ENCODE results near the gene ARSK.

Gene ARSK

DNA sequence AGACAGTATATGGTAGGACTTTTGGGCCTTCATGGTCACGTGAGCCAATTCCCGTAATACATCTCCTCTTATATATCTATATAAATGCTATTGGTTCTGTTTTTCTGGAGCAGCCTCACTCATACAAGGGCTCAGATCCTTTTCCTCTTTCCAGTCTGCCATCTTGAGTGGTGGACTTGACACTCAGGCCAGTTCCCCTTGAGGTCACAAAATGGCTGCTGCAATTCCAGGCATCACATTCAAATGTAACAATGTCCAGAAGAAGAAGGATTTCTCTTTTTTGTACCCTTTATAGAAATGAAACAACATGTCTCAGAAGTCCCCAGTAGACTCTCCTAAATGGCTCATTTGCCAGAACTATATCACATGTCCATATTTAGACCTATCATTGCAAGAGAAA is 69.5 kb downstream of the ARSK start:
- no peak overlapping the region for H3K4me3 ChIP-seq (ENCODE audit: low read depth, low read length)
- TF ChIP-seq, protein P1, sequence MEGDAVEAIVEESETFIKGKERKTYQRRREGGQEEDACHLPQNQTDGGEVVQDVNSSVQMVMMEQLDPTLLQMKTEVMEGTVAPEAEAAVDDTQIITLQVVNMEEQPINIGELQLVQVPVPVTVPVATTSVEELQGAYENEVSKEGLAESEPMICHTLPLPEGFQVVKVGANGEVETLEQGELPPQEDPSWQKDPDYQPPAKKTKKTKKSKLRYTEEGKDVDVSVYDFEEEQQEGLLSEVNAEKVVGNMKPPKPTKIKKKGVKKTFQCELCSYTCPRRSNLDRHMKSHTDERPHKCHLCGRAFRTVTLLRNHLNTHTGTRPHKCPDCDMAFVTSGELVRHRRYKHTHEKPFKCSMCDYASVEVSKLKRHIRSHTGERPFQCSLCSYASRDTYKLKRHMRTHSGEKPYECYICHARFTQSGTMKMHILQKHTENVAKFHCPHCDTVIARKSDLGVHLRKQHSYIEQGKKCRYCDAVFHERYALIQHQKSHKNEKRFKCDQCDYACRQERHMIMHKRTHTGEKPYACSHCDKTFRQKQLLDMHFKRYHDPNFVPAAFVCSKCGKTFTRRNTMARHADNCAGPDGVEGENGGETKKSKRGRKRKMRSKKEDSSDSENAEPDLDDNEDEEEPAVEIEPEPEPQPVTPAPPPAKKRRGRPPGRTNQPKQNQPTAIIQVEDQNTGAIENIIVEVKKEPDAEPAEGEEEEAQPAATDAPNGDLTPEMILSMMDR (IDR thresholded peaks at IDR 0.05; ENCODE audit: borderline replicate concordance, insufficient read depth, low read depth, low read length) = no peak

DNA sequence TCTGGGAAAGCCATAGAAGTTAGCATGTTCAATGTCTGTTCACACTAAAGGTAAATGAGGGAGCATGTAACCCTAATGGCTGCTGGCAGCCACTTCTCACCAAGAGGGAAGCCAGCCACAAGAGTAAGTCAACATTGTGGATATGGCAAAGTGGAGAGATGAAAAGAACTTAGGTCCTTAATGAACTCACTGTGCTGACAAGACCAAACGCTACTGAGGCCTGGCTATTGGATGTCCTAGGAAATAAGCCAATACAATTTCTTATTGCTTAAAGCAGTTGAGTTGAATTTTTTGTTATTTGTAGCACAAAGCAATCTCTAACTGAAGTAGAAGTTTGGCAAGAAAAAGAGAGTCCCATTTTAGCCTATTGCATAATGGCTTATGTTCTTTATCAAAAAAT is 71.8 kb downstream of the ARSK start:
- TF ChIP-seq, protein P1 (IDR thresholded peaks at IDR 0.05; ENCODE audit: borderline replicate concordance, insufficient read depth, low read depth, low read length) = no peak
- H3K4me3 ChIP-seq (ENCODE audit: low read depth, low read length) = no peak overlapping the region

DNA sequence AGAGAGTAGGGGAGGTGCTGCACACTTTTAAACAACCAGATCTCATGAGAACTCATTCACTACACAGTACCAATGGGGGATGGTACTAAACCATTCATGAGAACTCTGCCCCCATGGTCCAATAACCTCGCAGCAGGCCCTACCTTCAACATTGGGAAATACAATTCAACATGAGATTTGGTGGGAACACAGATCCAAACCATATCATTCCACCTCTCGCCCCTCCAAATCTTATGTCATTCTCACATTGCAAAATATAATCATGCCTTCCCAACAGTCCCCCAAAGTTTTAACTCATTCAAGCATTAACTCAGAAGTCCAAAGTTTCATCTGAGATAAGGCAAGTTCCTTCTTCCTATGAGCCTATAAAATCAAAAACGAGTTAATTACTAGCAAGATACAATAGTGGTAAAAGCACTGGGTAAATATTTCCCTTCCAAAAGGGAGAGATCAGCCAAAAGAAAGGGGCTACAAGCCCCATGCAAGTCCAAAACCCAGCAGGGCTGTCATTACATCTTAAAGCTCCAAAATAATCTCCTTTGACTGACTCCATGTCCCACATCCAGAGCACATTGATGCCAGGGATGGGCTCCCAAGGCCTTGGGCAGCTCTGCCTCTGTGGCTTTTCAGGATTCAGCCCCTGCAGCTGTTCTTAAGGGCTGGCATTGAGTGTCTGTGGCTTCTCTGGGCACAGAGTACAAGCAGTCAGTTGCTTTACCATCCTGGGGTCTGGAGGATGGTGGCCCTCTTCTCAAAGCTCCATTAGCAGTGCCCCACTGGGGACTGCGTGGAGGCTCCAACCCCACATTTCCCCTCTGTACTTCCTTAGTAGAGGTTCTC is 73.3 kb downstream of the ARSK start:
- TF ChIP-seq, protein P1 (IDR thresholded peaks at IDR 0.05; ENCODE audit: borderline replicate concordance, insufficient read depth, low read depth, low read length) = no peak
- no peak overlapping the region for H3K4me3 ChIP-seq (ENCODE audit: low read depth, low read length)

DNA sequence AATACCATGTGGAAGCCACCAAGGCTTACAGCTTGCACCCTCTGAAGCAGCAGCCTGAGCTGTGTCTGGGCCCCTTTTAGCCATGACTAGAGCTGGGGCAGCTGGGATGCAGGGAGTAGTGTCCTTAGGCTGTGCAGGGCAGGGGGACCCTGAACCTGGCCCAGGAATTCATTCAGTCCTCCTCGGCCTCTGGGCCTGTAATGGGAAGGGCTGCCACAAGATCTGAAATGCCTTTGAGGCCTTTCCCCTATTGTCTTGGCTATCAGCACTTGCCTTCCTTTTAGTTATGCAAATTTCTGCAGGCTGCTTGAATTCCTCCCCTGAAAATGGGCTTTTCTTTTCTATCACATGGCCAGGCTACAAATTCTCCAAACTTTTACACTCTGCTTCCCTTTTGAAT is 74.0 kb downstream of the ARSK start:
- TF ChIP-seq, protein P1 (IDR thresholded peaks at IDR 0.05; ENCODE audit: borderline replicate concordance, insufficient read depth, low read depth, low read length) = no peak
- no peak overlapping the region for H3K4me3 ChIP-seq (ENCODE audit: low read depth, low read length)

DNA sequence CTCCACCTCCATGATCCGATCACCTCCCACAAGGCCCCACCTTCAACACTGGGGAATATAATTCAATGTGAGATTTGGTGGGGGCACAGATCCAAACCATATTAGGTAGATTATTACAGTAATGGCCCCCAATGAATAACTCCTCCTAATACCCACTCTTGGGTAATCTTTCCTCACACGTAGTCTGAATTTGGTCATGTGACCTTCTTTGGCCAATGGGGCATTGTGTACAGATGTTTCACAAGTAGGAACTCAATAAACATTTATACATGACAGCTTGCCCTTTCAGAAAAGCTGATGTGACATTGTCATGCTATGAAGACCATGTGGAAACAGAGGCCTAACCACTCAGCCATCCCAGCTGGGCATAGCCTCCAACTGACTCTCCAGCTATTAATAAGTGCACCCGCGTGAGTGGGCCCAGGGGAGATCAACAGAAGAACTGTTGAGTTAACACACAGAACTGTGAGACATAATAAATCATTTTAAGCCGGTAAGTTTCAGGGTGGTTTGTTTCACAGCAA is 75.6 kb downstream of the ARSK start:
- TF ChIP-seq, protein P1 (IDR thresholded peaks at IDR 0.05; ENCODE audit: borderline replicate concordance, insufficient read depth, low read depth, low read length) = no peak
- no peak overlapping the region for H3K4me3 ChIP-seq (ENCODE audit: low read depth, low read length)

DNA sequence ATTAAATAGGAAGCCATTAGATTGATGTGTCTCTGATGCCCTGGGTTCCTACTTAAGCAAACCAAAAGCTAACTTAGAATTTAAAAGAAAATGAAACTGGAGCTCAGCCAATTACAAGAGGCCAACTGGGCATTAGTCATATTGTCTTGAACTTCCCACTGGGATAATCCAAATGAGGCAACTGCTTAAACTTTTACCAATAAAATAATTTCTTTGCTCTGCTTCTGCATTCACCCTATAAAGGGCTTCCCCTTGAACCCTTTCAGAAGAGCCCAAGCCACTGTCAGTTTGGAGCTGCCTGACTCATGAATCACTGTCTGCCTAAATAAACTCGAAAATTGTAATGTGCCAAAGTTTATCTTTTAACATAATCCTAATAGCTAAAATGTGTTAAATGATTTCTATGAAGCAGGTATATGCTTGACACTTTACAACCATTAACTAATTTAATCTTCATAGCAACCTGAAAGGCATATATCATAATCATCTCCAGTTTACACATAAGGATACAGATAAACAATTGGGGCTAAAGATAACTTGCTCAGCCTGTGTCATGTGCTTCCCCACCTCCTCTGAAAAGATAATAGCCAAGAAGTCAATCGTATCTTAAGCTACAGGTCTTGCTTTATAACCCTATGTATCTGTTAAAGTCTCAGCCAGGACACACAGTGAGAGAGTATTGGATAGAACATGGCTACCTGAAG is 76.5 kb downstream of the ARSK start:
- TF ChIP-seq, protein P1 (IDR thresholded peaks at IDR 0.05; ENCODE audit: borderline replicate concordance, insufficient read depth, low read depth, low read length) = no peak
- no peak overlapping the region for H3K4me3 ChIP-seq (ENCODE audit: low read depth, low read length)
